T-helper 2 cell (primary cell): ENCODE results near the gene HAP1.

Experiments
- DNase-seq, 5 experiments: peaks; one replicate each; pipeline versions ENCODE4 v3.0.0 to v3.0.0-alpha.2; 2012 to 2022

HAP1 gene

GRCh38 chr17:41762841-41763240 is 28.4 kb upstream of the HAP1 start:
- DNase-seq, result no peak

- DNase-seq, result no peak
Observed at GRCh38 chr17:41762391-41762790, 27.9 kb upstream of the HAP1 start.

GRCh38 chr17:41760878-41761277 is 26.4 kb upstream of the HAP1 start:
- no peak for DNase-seq

- DNase-seq, result no peak
Observed at GRCh38 chr17:41758601-41759000, 24.2 kb upstream of the HAP1 start.

GRCh38 chr17:41754066-41754465 is 19.6 kb upstream of the HAP1 start:
- no peak for DNase-seq

- DNase-seq, result no peak
Observed at GRCh38 chr17:41751288-41751687, 16.8 kb upstream of the HAP1 start.

- DNase-seq, result no peak
Observed at GRCh38 chr17:41750862-41751261, 16.4 kb upstream of the HAP1 start.

DNA sequence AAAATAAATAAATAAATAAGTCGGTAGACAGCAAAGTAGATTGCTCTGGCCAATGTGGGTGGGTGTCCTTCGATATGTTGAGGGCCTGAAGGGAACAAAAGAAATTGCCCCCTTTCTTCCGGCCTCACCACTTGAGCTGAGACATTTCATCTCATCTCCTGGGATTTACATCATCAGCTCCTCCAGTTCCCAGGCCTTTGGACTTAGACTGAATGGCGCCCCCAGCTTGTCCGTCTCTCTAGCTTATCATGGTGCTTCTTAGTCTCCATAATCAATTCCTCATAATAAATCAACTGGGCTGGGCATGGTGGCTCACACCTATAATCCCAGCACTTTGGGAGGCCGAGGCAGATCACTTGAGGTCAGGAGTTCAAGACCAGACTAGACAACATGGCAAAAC is 13.8 kb upstream of the HAP1 start:
- no peak for DNase-seq

DNA sequence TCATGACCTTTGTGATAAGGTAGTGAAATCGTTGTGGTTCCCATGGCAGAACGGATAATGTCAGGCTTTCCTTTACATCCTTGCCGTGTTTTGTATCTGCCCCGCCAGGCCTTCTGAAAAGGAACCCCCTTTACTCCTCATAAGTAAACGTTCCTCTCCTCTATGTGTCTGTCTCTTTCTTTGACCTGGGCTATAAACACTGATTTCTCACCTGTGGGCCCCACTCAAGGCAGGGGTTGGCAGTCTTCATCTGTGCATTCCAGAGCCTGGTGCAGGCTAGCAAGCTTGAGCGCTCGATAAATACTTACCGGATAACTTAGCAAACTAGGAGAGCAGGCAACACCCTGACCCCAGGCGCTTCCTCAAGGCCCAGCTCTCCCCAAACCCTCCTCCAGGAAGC is 7.3 kb upstream of the HAP1 start:
- no peak for DNase-seq

DNA sequence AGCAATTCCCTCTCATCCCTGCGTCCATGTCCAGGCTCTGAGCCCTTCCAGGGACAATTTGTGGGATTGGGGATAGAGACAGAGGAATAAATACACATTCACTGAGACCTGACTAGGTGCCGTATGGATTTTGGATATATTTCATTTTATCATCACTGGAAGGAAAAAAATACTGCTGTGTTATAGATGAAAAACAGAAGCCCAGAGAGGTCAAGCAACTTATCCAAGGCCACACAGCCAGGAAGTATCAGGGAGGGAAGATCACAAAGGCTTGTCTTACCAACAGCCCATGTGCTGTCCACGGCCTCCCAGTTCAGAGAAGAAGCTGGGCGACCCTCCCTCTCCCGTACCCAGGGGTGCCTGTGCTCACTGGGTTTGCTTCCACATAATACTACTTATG is 6.1 kb upstream of the HAP1 start:
- DNase-seq, result no peak

GRCh38 chr17:41739661-41740352 is 5.4 kb upstream of the HAP1 start:
- no peak for DNase-seq

- DNase-seq, result no peak
Observed at GRCh38 chr17:41738801-41739112, 4.3 kb upstream of the HAP1 start.

DNA sequence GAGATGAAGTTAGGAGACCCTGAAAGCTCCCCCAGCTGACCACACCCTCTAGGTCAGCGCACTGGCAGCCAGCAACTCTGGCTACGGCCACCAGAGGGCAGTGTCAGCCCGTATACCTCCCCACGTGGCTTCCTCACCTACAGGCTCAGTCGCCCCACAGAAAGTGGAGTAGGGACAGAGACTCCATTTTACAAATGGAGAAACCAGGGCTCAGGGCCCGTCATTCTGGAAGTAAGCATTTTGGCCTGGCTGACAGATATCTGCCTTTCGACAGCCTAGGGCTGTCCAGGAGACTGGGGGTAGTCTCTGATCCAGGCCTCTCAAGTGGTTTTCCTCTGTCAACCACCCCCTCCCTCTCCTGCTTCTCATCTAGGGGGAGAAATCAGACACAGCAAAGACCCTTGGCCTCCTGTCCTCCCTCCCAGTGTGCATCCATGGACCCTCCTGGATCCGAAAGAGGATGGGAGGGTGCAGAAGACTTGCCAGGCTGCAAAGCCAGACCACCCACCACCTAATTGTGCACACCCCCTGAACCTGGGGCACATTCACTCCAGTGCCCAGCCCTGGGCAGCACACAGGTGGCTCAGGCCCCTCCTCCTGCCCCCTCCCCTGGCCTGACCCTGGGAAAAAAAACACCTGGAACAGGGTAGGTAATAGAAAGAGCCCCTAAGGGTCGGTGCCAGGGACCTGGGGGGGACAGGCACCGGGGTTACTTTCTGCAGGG is 3.8 kb upstream of the HAP1 start:
- peak; percentile 49 to 77 (median 68) for DNase-seq

DNA sequence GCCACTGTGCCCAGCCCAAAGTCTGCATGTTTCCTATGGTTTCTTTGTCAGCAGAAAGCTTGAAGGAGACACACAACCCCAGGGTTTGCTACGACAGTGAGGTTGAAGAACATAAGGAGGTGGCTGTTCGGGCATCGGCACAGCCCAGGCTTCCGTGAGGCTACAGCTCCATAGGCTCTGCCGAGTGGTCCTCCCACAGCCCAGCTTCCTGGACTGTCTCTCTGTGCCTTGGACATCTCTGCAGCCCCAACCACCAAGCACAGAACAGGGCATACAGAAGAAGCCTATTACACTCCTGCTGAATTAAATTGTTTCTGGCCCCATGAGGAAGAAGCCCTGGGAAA is 3.2 kb upstream of the HAP1 start:
- no peak for DNase-seq

DNA sequence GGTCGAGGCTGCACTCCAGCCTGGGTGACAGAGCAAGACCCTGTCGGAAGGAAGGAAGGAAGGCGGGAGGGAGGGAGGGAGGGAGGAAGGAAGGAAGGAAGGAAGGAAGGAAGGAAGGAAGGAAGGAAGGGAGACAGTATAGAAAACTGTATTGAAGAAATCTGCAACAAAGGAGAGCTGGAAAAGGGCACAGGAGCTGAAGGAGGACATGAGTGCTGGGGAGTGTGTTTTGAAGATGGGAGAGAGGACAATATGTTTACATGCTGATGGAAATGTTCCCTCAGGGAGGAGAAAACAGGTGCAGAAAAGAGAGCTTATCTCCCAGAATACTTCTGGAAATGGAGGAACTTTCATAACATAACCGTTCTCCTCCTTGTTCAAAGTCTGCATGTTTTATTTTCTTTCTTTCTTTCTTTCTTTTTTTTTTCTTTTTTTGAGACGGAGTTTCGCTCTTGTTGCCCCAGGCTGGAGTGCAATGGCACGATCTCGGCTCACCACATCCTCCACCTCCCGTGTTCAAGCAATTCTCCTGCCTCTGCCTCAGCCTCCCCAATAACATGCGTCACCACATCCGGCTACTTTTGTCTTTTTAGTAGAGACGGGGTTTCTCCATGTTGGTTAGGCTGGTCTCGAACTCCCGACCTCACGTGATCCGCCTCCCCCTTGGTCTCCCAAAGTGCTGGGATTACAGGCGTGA is 2.7 kb upstream of the HAP1 start:
- peak in 1 of 5 experiments; percentile 71 for DNase-seq

- no peak for DNase-seq
Observed at GRCh38 chr17:41735744-41736143, 1.3 kb upstream of the HAP1 start.

DNA sequence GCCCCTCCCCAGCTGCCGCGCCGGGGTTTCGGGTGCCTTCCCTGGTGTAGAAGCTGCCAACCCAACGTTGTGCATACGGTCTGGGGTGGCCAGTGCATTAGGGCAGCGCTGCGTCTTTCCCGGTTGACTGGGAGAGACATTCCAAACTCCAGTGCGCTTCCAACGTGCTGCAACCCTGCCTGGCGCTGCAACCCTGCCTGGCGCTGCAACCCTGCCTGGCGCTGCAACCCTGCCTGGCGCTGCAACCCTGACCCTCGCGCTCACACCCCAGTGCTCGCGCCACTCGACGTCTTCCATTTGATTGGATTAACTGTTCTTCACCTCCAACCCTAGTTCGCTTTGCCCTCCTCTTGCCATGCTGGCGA is 488 bp upstream of the HAP1 start:
- no peak for DNase-seq

GRCh38 chr17:41733348-41734138 is 900 bp downstream of the HAP1 start:
- no peak for DNase-seq

- DNase-seq, result no peak
Observed at GRCh38 chr17:41731836-41732235, 2.6 kb downstream of the HAP1 start.

DNA sequence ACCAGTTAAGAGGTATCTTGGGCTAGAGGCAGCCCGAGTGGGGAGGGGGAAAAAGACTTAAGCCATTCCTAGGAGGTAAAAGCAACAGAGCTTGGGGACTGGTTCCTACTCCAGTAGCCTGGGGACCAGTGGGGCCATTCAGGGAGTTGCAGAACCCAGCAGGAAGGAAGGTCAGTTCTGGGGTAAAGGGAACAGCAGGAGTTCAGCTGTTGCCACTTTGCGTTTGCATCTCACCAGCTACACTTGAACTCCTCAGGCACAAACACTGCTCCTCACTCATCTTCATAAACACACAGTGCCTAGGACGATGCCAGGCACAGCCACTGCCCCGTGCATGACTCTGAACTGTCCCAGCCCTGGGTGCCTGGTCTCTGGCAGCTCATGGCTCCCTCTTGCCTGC is 4.0 kb downstream of the HAP1 start:
- DNase-seq, result no peak

DNA sequence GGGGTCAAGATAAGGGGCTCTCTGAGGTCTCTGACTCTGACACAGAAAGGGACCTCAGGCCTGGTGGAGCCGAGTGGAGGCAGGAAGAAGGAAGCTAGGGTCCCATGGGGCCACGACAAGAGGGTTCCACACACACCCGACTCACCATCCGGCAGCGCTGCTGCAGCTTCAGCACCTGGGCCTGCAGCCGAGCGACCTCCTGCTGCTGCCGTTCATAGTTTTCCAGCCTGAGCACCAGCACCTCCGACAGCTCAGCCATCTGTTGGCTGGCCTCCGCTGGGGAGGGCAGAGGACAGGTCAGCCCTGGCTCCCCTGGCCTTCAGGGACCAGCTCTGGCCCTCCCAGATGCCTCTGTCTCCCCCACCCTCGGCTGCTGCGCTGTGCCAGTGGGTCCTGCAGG is 6.4 kb downstream of the HAP1 start:
- DNase-seq, result no peak

- no peak for DNase-seq
Observed at GRCh38 chr17:41725134-41725533, 9.3 kb downstream of the HAP1 start.

DNA sequence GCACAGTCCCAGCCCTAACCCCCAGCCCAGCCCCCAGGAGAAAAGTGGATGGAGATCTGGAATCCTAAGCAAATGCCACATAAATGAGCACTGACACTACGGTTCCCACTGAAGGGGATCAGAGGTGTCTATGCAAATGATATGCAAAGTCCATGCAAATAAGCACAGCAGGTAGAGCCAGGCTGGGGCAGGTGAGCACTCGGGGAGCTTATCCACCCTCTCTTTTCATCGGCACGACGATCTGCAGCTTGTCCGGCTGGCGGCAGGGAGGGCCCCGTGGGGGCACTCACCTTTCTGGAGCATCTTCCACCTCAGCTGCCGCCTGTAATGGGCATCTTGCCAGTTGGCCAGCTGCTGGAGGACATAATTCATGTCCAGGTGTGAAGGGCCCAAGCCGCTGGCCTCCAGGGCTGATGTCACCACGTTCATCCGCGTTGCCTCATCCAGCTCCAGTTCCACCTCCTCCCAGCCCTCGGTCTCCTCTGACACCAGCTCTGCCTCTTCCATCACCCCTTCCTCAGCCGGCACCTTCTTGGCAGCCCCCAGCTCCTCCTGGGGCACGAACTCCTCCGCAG is 9.9 kb downstream of the HAP1 start:
- DNase-seq, result no peak
